ENCODE measurements around the gene BACE1. TPM values are rescaled to one million over a fixed set of nuclear protein-coding genes. Genes with fewer than 3 reads are reported as not detected.
"Not testable (repeated sequence)": the region's sequence is repeated elsewhere in the genome, so short reads cannot be mapped to it uniquely, and the experiment has no call there.

Gene BACE1
- total RNA-seq, 6 experiments from 2014 or later, result 19.2 to 42.8 (median 23.7) TPM

DNA sequence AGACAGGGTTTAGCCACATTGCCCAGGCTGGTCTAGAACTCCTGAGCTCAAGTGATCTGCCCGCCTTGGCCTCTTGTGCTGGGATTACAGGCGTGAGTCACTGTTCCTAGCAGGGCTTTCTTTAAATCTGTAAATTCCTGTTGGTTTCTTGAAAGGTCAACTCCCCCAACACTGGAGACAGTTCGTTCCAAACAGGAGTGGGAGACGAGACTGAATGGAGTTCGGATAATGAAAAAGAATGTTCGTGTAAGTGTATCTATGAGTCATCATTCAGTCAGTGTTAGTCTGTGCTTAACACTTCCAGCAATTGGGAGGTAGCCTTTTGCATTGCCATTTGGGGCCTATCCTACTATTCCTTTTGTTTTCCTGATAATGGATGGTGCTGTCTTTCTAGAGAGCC lies 34.9 kb downstream of the BACE1 start:
- no peaks in the 10 kb centered on the region for H3K27me3 ChIP-seq
- intact Hi-C loops (cut with DNase I), result no loop called here
- no peaks in the 10 kb centered on the region for H3K9me3 ChIP-seq
- H3K36me3 ChIP-seq, result peaks cover 0 to 51% (median 20%) of the 10 kb centered on the region in 4 donors
- no peak overlapping the region for H3K4me3 ChIP-seq
- H3K27ac ChIP-seq, result no peak overlapping the region
- DNase-seq (no peak), ATAC-seq (no peak)
- TF ChIP-seq POLR2A (IDR thresholded peaks at IDR 0.05), result no peak
- TF ChIP-seq, protein P1, sequence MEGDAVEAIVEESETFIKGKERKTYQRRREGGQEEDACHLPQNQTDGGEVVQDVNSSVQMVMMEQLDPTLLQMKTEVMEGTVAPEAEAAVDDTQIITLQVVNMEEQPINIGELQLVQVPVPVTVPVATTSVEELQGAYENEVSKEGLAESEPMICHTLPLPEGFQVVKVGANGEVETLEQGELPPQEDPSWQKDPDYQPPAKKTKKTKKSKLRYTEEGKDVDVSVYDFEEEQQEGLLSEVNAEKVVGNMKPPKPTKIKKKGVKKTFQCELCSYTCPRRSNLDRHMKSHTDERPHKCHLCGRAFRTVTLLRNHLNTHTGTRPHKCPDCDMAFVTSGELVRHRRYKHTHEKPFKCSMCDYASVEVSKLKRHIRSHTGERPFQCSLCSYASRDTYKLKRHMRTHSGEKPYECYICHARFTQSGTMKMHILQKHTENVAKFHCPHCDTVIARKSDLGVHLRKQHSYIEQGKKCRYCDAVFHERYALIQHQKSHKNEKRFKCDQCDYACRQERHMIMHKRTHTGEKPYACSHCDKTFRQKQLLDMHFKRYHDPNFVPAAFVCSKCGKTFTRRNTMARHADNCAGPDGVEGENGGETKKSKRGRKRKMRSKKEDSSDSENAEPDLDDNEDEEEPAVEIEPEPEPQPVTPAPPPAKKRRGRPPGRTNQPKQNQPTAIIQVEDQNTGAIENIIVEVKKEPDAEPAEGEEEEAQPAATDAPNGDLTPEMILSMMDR (IDR thresholded peaks at IDR 0.05), result no peak
- WGBS (ENCODE audit: insufficient coverage, low coverage, low lambda C conversion rate, missing lambda C conversion rate), result 90% methylated on average over 6 of the region's 6 CpGs
- H3K4me1 ChIP-seq, result no peaks in the 10 kb centered on the region

DNA sequence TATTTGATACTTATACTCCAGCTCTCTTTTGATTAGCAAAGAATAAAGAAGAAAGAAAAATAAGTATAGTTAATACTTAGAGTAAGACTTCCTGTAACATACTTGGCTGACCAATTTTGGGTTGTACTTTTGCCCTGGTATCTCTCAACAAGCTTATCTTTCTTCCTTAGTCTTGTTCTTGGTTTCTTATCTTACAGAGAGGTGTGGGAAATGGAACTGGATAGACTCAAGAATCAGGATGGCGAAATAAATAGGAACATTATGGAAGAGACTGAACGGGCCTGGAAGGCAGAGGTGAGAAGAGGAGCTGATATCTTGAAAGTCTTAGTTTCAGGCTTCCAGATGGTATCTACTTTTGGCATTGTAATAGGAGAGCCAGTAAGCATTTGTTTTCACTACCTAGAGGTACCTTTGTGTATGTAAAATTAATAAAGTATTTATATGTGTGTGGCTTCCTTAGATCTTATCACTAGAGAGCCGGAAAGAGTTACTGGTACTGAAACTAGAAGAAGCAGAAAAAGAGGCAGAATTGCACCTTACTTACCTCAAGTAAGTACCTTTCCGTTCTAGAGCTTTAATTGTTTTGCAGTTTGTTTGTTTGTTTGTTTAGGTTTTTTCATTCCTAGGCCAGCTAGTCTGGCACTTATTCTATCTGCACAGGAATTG lies 36.2 kb downstream of the BACE1 start:
- no peak for ATAC-seq
- Histone ChIP-seq H3K36me3 (peaks cover 0 to 38% (median 17%) of the 10 kb centered on the region in 4 donors), H3K27ac (no peak overlapping the region), H3K27me3 (no peaks in the 10 kb centered on the region), H3K9me3 (no peaks in the 10 kb centered on the region), H3K4me1 (no peaks in the 10 kb centered on the region), H3K4me3 (no peak overlapping the region)
- TF ChIP-seq POLR2A (IDR thresholded peaks at IDR 0.05), result no peak
- DNase-seq, result no peak
- WGBS (ENCODE audit: insufficient coverage, low coverage, low lambda C conversion rate, missing lambda C conversion rate), result 56% methylated on average over 4 of the region's 4 CpGs
- intact Hi-C loops (cut with DNase I), result no loop called here

DNA sequence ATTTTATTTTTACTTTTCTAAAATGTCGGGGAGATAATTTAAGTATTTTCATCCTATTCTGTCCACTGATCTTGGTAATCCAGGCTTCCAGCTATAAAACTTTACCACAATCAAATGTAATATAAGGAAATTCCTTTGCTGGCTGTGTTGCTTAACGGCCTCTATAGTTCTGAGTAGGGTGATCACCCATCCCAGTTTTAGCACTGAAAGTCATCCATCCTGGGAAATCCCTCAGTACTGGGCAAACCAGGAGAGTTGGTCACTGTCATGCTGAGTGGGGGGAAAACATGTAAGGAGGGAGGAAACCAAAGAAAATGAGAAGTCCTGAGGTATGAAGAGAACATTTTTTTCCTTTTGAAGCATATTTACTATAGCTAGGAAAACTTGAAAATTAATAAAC lies 37.7 kb downstream of the BACE1 start:
- H3K27ac ChIP-seq, result no peak overlapping the region
- DNase-seq (no peak), ATAC-seq (no peak)
- intact Hi-C loops (cut with DNase I), result no loop called here
- no peaks in the 10 kb centered on the region for H3K4me1 ChIP-seq
- H3K27me3 ChIP-seq, result no peaks in the 10 kb centered on the region
- TF ChIP-seq POLR2A (IDR thresholded peaks at IDR 0.05), result no peak
- peaks cover 0 to 26% (median 12%) of the 10 kb centered on the region in 4 donors for H3K36me3 ChIP-seq
- H3K4me3 ChIP-seq, result no peak overlapping the region
- no peaks in the 10 kb centered on the region for H3K9me3 ChIP-seq
- WGBS (ENCODE audit: insufficient coverage, low coverage, low lambda C conversion rate, missing lambda C conversion rate), result 95% methylated on average over 2 of the region's 2 CpGs

DNA sequence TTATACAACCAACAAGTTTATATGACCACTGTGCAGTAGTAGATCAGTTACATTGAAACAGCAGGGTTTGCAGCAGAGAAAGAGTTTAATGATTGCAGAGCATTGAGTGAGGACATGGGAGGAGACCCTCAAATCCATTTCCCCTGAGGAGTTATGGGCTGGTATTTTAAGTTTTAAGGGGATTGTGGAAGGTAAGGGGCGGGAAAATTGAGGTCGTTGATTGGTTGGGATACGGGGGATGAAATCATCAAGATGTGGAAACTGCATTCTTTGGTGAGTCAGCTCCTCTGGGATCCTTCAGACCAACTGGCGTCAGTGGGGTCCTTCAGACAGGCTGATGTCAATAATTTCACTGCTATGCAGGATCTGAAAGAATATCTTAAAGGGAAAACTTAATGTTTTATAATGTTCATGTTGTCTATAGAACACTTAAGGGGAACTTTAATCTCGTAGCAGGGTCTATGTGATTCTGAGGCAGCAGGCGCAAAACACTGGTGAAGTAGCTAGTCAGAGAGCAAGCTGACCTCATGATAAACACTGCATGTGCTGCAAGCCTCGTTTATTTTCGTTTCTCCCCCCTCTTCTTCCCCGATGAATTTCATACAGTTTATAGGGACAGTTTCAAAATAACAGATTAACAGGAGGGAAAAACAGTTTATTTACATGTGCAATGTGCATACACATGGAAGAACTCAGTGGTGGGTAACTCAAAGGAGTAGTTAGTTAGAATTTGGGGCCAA lies 42.3 kb downstream of the BACE1 start:
- Histone ChIP-seq H3K9me3 (no peaks in the 10 kb centered on the region), H3K36me3 (no peaks in the 10 kb centered on the region), H3K4me3 (no peak overlapping the region), H3K27ac (no peak overlapping the region), H3K4me1 (no peaks in the 10 kb centered on the region), H3K27me3 (no peaks in the 10 kb centered on the region)
- no peak for TF ChIP-seq POLR2A (IDR thresholded peaks at IDR 0.05)
- TF ChIP-seq, protein P1 (IDR thresholded peaks at IDR 0.05), result no peak
- intact Hi-C loops (cut with DNase I), result no loop called here
- WGBS (ENCODE audit: insufficient coverage, low coverage, low lambda C conversion rate, missing lambda C conversion rate), result 85% methylated on average over 8 of the region's 9 CpGs
- DNase-seq (no peak), ATAC-seq (no peak)

DNA sequence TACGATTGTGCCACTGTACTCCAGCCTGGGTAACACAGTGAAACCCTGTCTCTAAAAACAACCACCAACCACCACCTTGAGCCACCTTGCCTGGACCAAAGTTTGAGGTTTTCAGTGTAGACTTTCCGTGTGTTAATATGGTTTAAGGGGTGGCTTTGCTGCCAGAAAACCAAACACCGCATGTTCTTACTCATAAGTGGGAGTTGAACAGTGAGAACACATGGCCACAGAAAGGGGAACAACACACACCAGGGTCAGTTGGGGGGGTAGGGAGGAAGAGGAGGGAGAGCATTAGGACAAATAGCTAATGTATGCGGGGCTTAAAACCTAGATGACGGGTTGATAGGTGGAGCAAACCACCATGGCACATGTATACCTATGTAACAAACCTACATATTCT lies 43.9 kb downstream of the BACE1 start:
- H3K9me3 ChIP-seq; H3K27ac ChIP-seq; H3K4me3 ChIP-seq; DNase-seq; intact Hi-C loops (cut with DNase I); H3K36me3 ChIP-seq; ATAC-seq; H3K4me1 ChIP-seq; H3K27me3 ChIP-seq: not testable (repeated sequence)
- WGBS (ENCODE audit: insufficient coverage, low coverage, low lambda C conversion rate, missing lambda C conversion rate), result 82% methylated on average over 5 of the region's 5 CpGs

DNA sequence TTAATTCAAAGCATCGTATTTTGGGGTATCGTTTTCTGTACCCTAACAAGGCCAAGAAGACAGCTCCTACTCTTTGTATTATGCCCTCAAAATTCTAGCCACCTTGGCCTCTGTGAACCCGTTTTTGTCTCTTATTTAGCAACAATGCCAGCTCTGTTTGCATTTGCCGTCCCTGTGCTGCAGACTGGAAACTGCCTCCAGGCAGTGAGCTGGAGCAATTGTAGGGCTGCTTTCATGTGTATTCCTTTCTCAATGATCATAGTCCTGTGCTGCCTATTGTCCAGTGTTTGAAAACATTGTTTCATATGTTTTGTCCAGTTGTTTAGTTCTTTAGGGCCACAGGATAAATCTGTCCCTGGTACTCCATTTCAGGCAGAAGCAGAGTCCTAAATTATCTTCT lies 44.8 kb downstream of the BACE1 start:
- no peak for DNase-seq
- no peaks in the 10 kb centered on the region for H3K4me1 ChIP-seq
- H3K4me3 ChIP-seq, result no peak overlapping the region
- ATAC-seq, result no peak
- no peaks in the 10 kb centered on the region for H3K9me3 ChIP-seq
- 90% methylated on average over 4 of the region's 4 CpGs for WGBS (ENCODE audit: insufficient coverage, low coverage, low lambda C conversion rate, missing lambda C conversion rate)
- no peaks in the 10 kb centered on the region for H3K27me3 ChIP-seq
- TF ChIP-seq, protein P1 (IDR thresholded peaks at IDR 0.05), result no peak
- TF ChIP-seq POLR2A (IDR thresholded peaks at IDR 0.05), result no peak
- intact Hi-C loops (cut with DNase I), result no loop called here
- H3K36me3 ChIP-seq, result no peaks in the 10 kb centered on the region
- H3K27ac ChIP-seq, result no peak overlapping the region
